Right lobe of liver (tissue), 6 donors: ENCODE measurements around the gene ZBED6. TPM values are rescaled to one million over a fixed set of nuclear protein-coding genes. Genes with fewer than 3 reads are reported as not detected.

Source experiments
- ATAC-seq, 4 donors: fragments of 200-7000 bp; cut with Tn5 transposase; one replicate each; pipeline ENCODE4 v1.9.1; 2020; ENCODE audit warnings: mild to moderate bottlenecking in 4 of 4, moderate library complexity in 4 of 4
- DNase-seq, 3 donors: peaks; one replicate each; pipeline ENCODE4 v3.0.0-alpha.2; 2020
- H3K27ac ChIP-seq, 3 donors: fragments of 200-600 bp; one replicate each; pipeline ENCODE4 v1.8.0; 2022
- H3K27me3 ChIP-seq, 2 donors: fragments of 200-600 bp; one replicate each; pipeline ENCODE4 v1.8.0; 2022
- H3K36me3 ChIP-seq, 4 donors: fragments of 200-600 bp; sonication (generic) in 1 of 4; one replicate each; pipeline versions ENCODE4 v1.5.1 to v1.8.0; 2017 to 2022; ENCODE audit warnings: control low read depth in 1 of 4
- H3K4me1 ChIP-seq, 4 donors: fragments of 200-600 bp; sonication (generic) in 1 of 4; one replicate each; pipeline versions ENCODE4 v1.5.1 to v1.8.0; 2017 to 2022; ENCODE audit warnings: control low read depth in 1 of 4
- H3K4me3 ChIP-seq, 3 donors: fragments of 200-600 bp; one replicate each; pipeline ENCODE4 v1.8.0; 2022
- H3K9me3 ChIP-seq, 4 donors: fragments of 200-600 bp; sonication (generic) in 1 of 4; one replicate each; pipeline versions ENCODE4 v1.5.1 to v1.8.0; 2017 to 2022; ENCODE audit warnings: control low read depth in 1 of 4
- POLR2A ChIP-seq: fragments of 450-650 bp; IDR thresholded peaks from one replicate; pipeline ENCODE4 v1.6.1; 2017; ENCODE audit warnings: antibody characterized with exemption, mild to moderate bottlenecking
- WGBS: methylation state at CpG from one replicate; pipeline ENCODE4 v1.1.6; 2018; ENCODE audit warnings: low coverage, low lambda C conversion rate; ENCODE audit not compliant: insufficient coverage; ENCODE audit errors: missing lambda C conversion rate; 5-methylcytosine and 5-hydroxymethylcytosine counted together
- intact Hi-C, 2 donors: fragments of 100-400 bp; cut with DNase I; formaldehyde crosslinking; loops; one replicate each; pipeline versions ENCODE4 v1.11.2 to v1.14.1; 2022
- total RNA-seq, 6 experiments: library from RNA; depleted of rRNA in 2 of 6; stranded (reverse); fragments of >200 nt in 2 of 6; fragmentation: NEBNext Ultra II Directional in 3 of 6; extraction: Animal tissue kit (Norgen Biotek cat#: 25700) in 3 of 6; gene quantifications; one replicate each; pipeline versions ENCODE4 v1.1.0 to v1.2.4, GENCODE V29; 2016 to 2023
- TF ChIP-seq, protein P1 (sequence below), 4 donors: fragments of 200-600 bp in 3 of 4; fragments of 450-650 bp in 1 of 4; IDR thresholded peaks; one replicate each; pipeline versions ENCODE4 v1.5.1 to v1.8.0; 2016 to 2022; ENCODE audit warnings: antibody characterized with exemption in 4 of 4, mild to moderate bottlenecking in 2 of 4
- donor health status: DM: no; HTN: yes; CAD: no.
- donor health status: DM: no; HTN: no; CAD: no.
- donor health status: DM: no; HTN: no; CAD: no.
- donor health status: DM: no; HTN: yes; CAD: no.
- donor health status: DM: no; HTN: yes; CAD: no.

ZBED6 gene
- total RNA-seq, 6 experiments from 2014 or later = 11.8 to 24.1 (median 17.5) TPM

DNA sequence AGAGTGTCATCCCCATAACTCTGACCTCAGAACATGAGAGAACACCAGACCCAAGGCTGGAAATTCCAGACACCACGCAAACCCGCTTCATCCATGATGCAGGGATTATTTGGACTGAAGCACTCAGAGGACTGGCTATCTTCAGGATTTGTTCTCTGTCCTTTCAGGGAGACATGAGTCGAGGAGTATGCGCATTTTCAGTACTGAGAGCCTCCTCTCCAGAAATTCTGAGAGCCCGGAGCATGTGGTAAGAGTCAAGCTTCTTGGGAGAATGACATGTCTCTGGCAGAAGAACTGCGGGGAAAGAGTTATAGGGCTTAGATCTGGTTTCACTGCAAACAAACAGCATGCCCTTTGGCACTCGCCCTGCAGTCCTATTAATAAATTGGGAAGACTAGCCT lies 23.5 kb upstream of the ZBED6 start:
- no peaks in the 10 kb centered on the region for H3K36me3 ChIP-seq
- DNase-seq = no peak
- 32% methylated on average over 5 of the region's 7 CpGs for WGBS
- TF ChIP-seq POLR2A = no peak
- TF ChIP-seq, protein P1, sequence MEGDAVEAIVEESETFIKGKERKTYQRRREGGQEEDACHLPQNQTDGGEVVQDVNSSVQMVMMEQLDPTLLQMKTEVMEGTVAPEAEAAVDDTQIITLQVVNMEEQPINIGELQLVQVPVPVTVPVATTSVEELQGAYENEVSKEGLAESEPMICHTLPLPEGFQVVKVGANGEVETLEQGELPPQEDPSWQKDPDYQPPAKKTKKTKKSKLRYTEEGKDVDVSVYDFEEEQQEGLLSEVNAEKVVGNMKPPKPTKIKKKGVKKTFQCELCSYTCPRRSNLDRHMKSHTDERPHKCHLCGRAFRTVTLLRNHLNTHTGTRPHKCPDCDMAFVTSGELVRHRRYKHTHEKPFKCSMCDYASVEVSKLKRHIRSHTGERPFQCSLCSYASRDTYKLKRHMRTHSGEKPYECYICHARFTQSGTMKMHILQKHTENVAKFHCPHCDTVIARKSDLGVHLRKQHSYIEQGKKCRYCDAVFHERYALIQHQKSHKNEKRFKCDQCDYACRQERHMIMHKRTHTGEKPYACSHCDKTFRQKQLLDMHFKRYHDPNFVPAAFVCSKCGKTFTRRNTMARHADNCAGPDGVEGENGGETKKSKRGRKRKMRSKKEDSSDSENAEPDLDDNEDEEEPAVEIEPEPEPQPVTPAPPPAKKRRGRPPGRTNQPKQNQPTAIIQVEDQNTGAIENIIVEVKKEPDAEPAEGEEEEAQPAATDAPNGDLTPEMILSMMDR (IDR thresholded peaks at IDR 0.05) = no peak
- H3K4me1 ChIP-seq = peaks cover 0 to 7% (median 2%) of the 10 kb centered on the region in 4 donors
- intact Hi-C loops = no loop called here
- H3K27ac ChIP-seq = no peak overlapping the region
- no peak overlapping the region for H3K4me3 ChIP-seq
- ATAC-seq = no peak
- H3K9me3 ChIP-seq = no peaks in the 10 kb centered on the region
- no peaks in the 10 kb centered on the region for H3K27me3 ChIP-seq

GRCh38 chr1:203772836-203773235 lies 22.6 kb upstream of the ZBED6 start:
- no peak overlapping the region for H3K4me3 ChIP-seq
- no peaks in the 10 kb centered on the region for H3K27me3 ChIP-seq
- intact Hi-C loops = no loop called here
- H3K9me3 ChIP-seq = no peaks in the 10 kb centered on the region
- ATAC-seq = no peak
- WGBS = 100% methylated on average over 1 of the region's 1 CpG
- TF ChIP-seq POLR2A = no peak
- DNase-seq = no peak
- no peaks in the 10 kb centered on the region for H3K36me3 ChIP-seq
- H3K4me1 ChIP-seq = peaks cover 0 to 7% (median 2%) of the 10 kb centered on the region in 4 donors
- no peak overlapping the region for H3K27ac ChIP-seq

- Histone ChIP-seq H3K27ac (no peak overlapping the region), H3K4me1 (no peaks in the 10 kb centered on the region), H3K9me3 (no peaks in the 10 kb centered on the region), H3K27me3 (no peaks in the 10 kb centered on the region), H3K4me3 (no peak overlapping the region), H3K36me3 (no peaks in the 10 kb centered on the region)
- ATAC-seq (peak; percentile 70 to 75 (median 71)), DNase-seq (no peak)
- intact Hi-C loops = no loop called here
- TF ChIP-seq POLR2A = no peak
- TF ChIP-seq, protein P1 (IDR thresholded peaks at IDR 0.05) = peak; percentile 28 to 38 (median 34)
- 60% methylated on average over 4 of the region's 4 CpGs for WGBS
Measured at GRCh38 chr1:203776636-203777035, 18.8 kb upstream of the ZBED6 start.

- Histone ChIP-seq H3K4me3 (no peak overlapping the region), H3K27ac (no peak overlapping the region), H3K4me1 (no peaks in the 10 kb centered on the region), H3K36me3 (no peaks in the 10 kb centered on the region), H3K27me3 (no peaks in the 10 kb centered on the region), H3K9me3 (no peaks in the 10 kb centered on the region)
- TF ChIP-seq, protein P1 (IDR thresholded peaks at IDR 0.05) = no peak
- TF ChIP-seq POLR2A = no peak
- ATAC-seq (no peak), DNase-seq (no peak)
- intact Hi-C loops = no loop called here
- WGBS = 76% methylated on average over 3 of the region's 3 CpGs
Measured at GRCh38 chr1:203777596-203777995, 17.8 kb upstream of the ZBED6 start.

- H3K9me3 ChIP-seq = no peaks in the 10 kb centered on the region
- no peaks in the 10 kb centered on the region for H3K27me3 ChIP-seq
- no peak for TF ChIP-seq POLR2A
- TF ChIP-seq, protein P1 (IDR thresholded peaks at IDR 0.05) = no peak
- H3K4me3 ChIP-seq = no peak overlapping the region
- no peak for ATAC-seq
- 29% methylated on average over 2 of the region's 3 CpGs for WGBS
- H3K4me1 ChIP-seq = no peaks in the 10 kb centered on the region
- no peaks in the 10 kb centered on the region for H3K36me3 ChIP-seq
- DNase-seq = no peak
- no peak overlapping the region for H3K27ac ChIP-seq
- intact Hi-C loops = no loop called here
Measured at GRCh38 chr1:203778146-203778545, 17.3 kb upstream of the ZBED6 start.
